GM18499 (cell line): ENCODE data around the gene CDCP1.
"Not testable (repeated sequence)": the region's sequence is repeated elsewhere in the genome, so short reads cannot be mapped to it uniquely, and the experiment has no call there.

Experiments
- ATAC-seq: cut with Tn5 transposase; IDR thresholded peaks from one replicate; pipeline ENCODE4 v1.9.1; 2021; ENCODE audit warnings: moderate number of reproducible peaks; ENCODE audit not compliant: insufficient read depth, unreplicated experiment

CDCP1 gene

GRCh38 chr3:45171283-45171682, 25.1 kb upstream of the CDCP1 start:
- ATAC-seq, result no peak

DNA sequence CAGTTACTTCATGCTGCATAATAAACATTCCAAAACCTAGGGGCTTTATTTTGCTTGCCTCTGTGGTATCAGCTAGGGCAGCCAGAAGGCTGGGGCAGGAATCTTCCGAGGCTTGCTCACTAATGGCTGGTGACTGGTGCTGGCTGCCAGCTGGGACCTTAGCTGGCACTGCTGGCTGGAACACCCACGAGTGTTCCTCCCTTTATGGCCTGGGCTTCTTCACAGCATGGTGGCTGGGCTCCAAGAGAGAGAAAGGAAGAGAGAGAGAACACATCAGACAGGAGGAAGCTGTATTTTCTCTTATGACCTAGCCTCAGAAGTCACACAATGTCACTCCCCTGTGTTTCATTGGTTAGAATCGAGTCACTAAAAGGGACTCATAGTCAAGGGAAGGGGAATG, 23.9 kb upstream of the CDCP1 start:
- ATAC-seq, result no peak

DNA sequence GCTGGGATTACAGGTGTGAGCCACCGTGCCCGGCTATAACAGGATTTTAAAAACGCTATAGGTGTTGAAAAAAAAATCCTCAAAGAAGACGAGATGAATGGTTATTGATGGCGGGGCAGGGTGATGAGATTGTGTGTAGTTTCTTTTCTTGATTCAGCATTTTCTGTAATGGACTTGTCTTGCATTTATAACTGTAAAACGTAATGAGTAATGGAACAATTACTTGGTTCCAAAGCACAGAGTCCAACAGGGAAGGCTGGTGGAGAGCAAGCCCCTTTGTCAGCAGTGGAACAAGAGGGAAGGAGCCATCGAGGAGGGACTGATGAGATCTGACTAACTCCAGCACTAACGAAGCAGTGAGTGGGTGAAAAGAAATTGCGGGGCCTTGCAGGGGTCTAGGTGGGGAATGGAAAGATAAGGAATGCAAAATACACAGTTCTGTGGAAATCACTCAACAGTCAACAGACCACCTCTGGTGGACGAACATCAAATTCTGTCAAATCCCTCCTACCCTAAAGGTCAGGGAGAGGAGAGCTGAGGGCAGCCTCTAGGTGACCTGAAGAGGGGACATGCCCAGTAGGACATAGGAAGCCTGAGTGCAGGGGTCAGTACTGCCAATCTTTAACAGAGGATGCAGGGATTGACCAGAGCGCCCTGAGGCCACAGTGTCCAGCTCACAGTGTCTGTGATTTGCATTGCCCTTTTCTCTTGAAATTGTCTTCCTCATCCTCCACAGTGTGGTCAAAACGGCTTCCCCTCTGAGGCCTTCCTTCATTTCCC, 23.1 kb upstream of the CDCP1 start:
- ATAC-seq, result no peak

- ATAC-seq, result no peak
Measured at GRCh38 chr3:45168451-45168850, 22.3 kb upstream of the CDCP1 start.

GRCh38 chr3:45167011-45167911, 21.1 kb upstream of the CDCP1 start:
- no peak for ATAC-seq

GRCh38 chr3:45166321-45166879, 20.2 kb upstream of the CDCP1 start:
- ATAC-seq, result no peak

GRCh38 chr3:45165497-45166283, 19.5 kb upstream of the CDCP1 start:
- ATAC-seq, result no peak

GRCh38 chr3:45164056-45164455, 17.9 kb upstream of the CDCP1 start:
- ATAC-seq, result no peak

GRCh38 chr3:45163481-45163880, 17.3 kb upstream of the CDCP1 start:
- ATAC-seq, result no peak

- no peak for ATAC-seq
Measured at GRCh38 chr3:45154641-45155147, 8.5 kb upstream of the CDCP1 start.

DNA sequence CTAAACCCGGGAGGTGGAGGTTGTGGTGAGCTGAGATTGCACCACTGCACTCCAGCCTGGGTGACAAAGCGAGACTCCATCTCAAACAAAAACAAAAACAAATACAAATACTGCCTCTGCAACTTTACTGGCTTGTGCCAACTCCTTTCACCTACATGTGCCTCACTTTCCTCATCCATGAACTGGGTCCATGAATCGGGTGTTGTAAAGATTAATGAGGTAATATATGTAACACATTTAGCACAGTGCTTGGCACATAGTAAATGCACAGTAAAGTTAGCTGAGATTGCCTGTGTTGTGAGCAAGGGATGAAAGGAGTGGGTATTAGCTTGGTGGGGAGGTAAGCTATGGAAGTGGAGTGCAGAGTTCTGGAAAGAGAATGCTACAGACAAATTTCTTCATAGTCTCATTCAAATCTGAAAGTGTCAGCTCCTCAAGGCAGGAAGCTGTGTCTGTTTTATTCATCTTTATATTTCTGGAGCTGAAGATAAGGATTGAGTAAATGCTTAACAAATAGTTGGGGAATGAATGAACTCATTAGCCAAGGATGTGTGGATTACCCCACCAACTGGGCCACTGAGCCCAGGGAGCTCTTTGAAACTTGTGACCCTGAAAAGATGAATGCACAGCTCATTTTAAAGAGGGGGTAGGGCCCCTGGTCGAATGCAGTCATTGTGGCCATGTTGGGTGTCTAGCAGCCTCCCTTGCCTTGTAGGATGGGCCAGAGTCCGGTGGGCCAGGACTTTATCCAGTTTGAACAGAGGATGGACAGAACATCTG, 7.7 kb upstream of the CDCP1 start:
- ATAC-seq, result no peak

GRCh38 chr3:45152307-45152706, 6.1 kb upstream of the CDCP1 start:
- ATAC-seq, result no peak

DNA sequence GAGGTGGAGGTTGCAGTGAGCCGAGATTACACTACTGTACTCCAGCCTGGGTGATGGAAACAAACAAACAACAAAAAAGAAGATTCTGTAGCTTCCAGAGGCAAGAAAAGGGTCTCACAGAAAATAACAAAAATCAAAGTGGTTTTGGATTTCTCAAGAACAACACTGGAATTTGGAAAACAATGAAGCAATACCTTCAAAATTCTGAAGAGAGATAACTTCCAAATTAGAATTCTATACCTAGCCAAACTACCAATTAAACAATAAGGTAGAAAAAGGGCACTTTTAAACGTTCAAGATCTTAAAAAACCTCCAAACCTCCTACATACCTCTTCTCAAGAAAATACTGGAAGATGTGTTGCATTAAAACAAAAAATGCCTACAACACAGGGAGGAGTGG, 4.9 kb upstream of the CDCP1 start:
- ATAC-seq, result no peak

DNA sequence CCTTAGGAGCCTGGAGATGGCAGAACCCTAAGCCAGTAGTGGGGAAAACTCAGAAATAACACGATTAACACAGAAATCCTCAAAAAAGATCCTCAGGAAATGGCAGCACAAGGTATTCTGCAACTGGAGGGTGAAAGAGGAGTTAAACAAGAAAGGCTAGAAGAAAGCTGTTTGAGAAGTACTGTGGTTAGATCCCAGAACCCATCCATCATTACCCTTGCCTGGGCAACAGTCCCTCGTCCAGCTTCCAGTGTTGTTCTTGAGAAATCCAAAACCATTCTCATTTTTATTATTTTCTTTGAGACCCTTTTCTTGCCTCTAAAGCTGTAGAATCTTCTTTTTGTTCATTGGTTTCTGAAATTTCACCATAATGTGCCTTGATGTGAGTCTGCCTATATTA, 2.7 kb upstream of the CDCP1 start:
- no peak for ATAC-seq

GRCh38 chr3:45145223-45145622, 955 bp downstream of the CDCP1 start:
- ATAC-seq, result no peak

- ATAC-seq, result no peak
Measured at GRCh38 chr3:45143673-45144671, 2.2 kb downstream of the CDCP1 start.

DNA sequence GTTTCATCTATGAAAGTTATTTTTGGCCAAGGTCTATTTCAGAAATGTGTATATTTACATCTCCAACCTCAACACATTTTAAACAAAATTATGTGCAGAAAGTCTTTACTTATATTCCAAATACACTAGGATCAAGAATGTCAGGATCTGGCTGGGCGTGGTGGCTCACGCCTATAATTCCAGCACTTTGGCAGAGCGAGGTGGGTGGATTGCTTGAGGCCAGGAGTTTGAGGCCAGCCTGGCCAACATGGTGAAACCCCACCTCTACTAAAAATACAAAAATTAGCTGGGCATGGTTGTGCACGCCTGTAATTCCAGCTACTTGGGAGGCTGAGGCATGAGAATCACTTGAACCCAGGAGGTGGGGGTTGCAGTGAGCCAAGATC, 5.4 kb downstream of the CDCP1 start:
- not testable (repeated sequence) for ATAC-seq

GRCh38 chr3:45140141-45140769, 5.9 kb downstream of the CDCP1 start:
- ATAC-seq, result no peak
